Stimulated activated CD4-positive, alpha-beta T cell treated with anti-CD3 and anti-CD28 coated beads, Interleukin-12 subunit alpha, Interleukin-12 subunit beta, amount 100 ng/mL, for 24 hours (primary cell): Measurements from ENCODE around the gene LTB4R2.
"Not testable (repeated sequence)": the region's sequence is repeated elsewhere in the genome, so short reads cannot be mapped to it uniquely, and the experiment has no call there.

Source experiments
- DNase-seq, 2 experiments: peaks; one replicate each; pipeline ENCODE4 v3.0.0-alpha.2; 2020; ENCODE audit warnings: low read depth in 2 of 2

LTB4R2 gene

GRCh38 chr14:24339284-24340151 lies 29.6 kb downstream of the LTB4R2 start, which contains the start of gene RIPK3:
RIPK3 (minus strand) TSS chr14:24339991; CDS start chr14:24339826, 165 bp downstream.
- DNase-seq, result peak in 1 of 2 experiments; percentile 60

GRCh38 chr14:24340606-24341005 lies 30.7 kb downstream of the LTB4R2 start:
- no peak for DNase-seq

GRCh38 chr14:24342889-24343288 lies 32.9 kb downstream of the LTB4R2 start:
- DNase-seq, result no peak

- no peak for DNase-seq
Measured at GRCh38 chr14:24343795-24344660, 34.1 kb downstream of the LTB4R2 start.

GRCh38 chr14:24347134-24347533 lies 37.2 kb downstream of the LTB4R2 start:
- no peak for DNase-seq

GRCh38 chr14:24348186-24348585 lies 38.2 kb downstream of the LTB4R2 start:
- no peak for DNase-seq

GRCh38 chr14:24349742-24350141 lies 39.8 kb downstream of the LTB4R2 start:
- no peak for DNase-seq

- DNase-seq, result no peak
Measured at GRCh38 chr14:24351517-24351916, 41.6 kb downstream of the LTB4R2 start.

- DNase-seq, result no peak
Measured at GRCh38 chr14:24353559-24354481, 43.9 kb downstream of the LTB4R2 start.

- not testable (repeated sequence) for DNase-seq
Measured at GRCh38 chr14:24354482-24354825, 44.5 kb downstream of the LTB4R2 start.

GRCh38 chr14:24355009-24355408 lies 45.1 kb downstream of the LTB4R2 start:
- DNase-seq, result no peak

GRCh38 chr14:24356208-24356607 lies 46.3 kb downstream of the LTB4R2 start:
- no peak for DNase-seq

- no peak for DNase-seq
Measured at GRCh38 chr14:24360281-24360680, 50.3 kb downstream of the LTB4R2 start.

GRCh38 chr14:24361326-24361725 lies 51.4 kb downstream of the LTB4R2 start:
- no peak for DNase-seq
